ENCODE data around the gene MS4A14. TPM values are rescaled to one million over a fixed set of nuclear protein-coding genes. Genes with fewer than 3 reads are reported as not detected.

The MS4A14 gene
- total RNA-seq, 2 donors from 2014 or later: 0.60 TPM; not detected in 1

DNA sequence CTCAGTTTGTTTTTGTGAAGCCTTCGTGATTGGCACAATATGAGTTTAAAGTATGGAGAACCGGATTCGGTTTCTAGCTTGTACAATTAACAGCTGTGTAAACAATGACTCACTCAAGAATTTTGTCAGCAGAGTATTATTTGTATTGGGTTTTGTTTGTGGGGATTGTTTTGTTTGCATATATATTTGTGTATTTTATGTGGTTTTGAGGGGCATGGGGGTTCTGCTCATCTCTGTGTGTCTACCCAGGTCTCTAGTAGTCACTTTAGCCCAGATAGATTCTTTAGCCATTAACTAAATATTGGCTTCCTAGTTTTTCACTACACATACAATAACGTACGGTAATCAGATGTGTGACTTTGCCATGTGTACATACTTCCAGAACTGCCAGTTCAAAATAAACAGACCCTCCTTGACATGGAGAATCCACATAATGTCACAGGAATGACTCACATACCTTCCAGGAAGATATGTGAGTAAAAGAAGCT is 25.4 kb upstream of the MS4A14 start:
- no peak for ATAC-seq
- no peak overlapping the region for H3K27ac Mint-ChIP-seq

DNA sequence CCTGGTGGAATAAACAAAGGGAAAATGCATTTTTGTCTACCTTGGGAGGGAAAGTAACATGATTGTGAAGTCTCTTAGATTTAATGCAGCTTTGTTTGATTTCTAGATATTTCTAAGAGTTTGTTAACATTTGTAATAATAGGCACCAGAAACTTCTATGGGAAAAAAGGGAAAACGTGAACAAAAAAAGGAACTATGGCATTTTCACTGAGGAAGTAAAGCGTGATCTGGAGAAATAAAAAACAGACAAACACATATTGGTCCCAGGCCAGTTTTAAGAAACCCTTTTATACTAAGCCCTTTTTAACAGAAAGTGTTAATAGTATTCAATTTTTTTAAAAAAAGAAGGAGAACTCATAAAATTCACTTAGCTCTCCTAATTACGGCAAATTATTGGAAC is 24.9 kb upstream of the MS4A14 start:
- Mint-ChIP-seq H3K4me1 (no peaks in the 10 kb centered on the region), H3K36me3 (ENCODE audit: low read depth) (no peaks in the 10 kb centered on the region), H3K4me3 (no peak overlapping the region), H3K27me3 (peaks cover 68% of the 10 kb centered on the region), H3K27ac (no peak overlapping the region)
- ATAC-seq: no peak
- no peak for DNase-seq
- no peaks in the 10 kb centered on the region for H3K9me3 ChIP-seq (ENCODE audit: control insufficient read depth, low read length, poor library complexity, severe bottlenecking)

More for the DNA sequence above, 25.4 kb upstream of the MS4A14 start:
- peaks cover 69% of the 10 kb centered on the region for H3K27me3 Mint-ChIP-seq
- H3K9me3 ChIP-seq (ENCODE audit: control insufficient read depth, low read length, poor library complexity, severe bottlenecking): no peaks in the 10 kb centered on the region
- H3K4me3 Mint-ChIP-seq: no peak overlapping the region
- H3K36me3 Mint-ChIP-seq (ENCODE audit: low read depth): no peaks in the 10 kb centered on the region
- no peak for DNase-seq
- no peaks in the 10 kb centered on the region for H3K4me1 Mint-ChIP-seq

DNA sequence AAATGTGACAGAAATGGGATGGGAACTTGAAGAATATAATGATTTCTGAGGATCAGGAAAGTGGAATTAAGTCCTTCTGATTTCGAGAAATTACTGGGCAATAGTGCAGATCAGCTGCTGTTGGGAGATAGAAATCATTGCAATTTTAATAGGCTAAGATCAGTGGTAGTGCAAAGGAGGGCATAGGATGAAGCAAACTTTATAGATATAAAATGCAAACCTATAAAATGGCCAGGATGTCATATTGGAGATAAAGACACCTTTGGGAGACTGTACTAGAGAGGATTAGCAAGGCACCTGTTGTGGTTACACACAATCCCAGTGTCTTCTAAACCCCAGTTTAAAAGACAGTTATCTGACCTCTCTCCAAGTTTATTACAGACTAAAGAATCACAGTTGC is 24.4 kb upstream of the MS4A14 start:
- no peak for DNase-seq
- no peaks in the 10 kb centered on the region for H3K9me3 ChIP-seq (ENCODE audit: control insufficient read depth, low read length, poor library complexity, severe bottlenecking)
- H3K4me3 Mint-ChIP-seq: no peak overlapping the region
- H3K4me1 Mint-ChIP-seq: no peaks in the 10 kb centered on the region
- peaks cover 73% of the 10 kb centered on the region for H3K27me3 Mint-ChIP-seq
- H3K36me3 Mint-ChIP-seq (ENCODE audit: low read depth): no peaks in the 10 kb centered on the region
- ATAC-seq: no peak
- H3K27ac Mint-ChIP-seq: no peak overlapping the region

DNA sequence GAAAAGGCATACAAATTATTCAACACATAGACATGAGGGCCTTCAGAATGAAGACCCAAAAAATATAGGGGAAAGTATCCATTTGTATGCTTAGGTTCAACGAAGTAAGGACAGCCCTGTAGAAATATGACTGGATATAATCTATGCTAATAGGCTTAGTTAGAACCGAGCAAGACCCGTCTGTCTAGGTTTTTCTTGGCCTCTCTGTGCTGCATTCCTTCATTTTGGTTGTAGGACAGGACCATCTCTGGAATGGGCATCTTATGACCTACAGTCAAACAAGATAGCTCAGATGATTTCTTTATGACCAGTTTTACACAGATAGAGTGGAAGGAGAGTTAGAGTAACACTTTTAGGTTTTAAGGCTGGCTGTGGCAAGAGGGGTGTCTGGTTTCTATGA is 23.5 kb upstream of the MS4A14 start:
- H3K36me3 Mint-ChIP-seq (ENCODE audit: low read depth): no peaks in the 10 kb centered on the region
- ATAC-seq: no peak
- DNase-seq: no peak
- no peak overlapping the region for H3K27ac Mint-ChIP-seq
- H3K27me3 Mint-ChIP-seq: peaks cover 70% of the 10 kb centered on the region
- H3K9me3 ChIP-seq (ENCODE audit: control insufficient read depth, low read length, poor library complexity, severe bottlenecking): no peaks in the 10 kb centered on the region
- H3K4me3 Mint-ChIP-seq: no peak overlapping the region
- no peaks in the 10 kb centered on the region for H3K4me1 Mint-ChIP-seq

DNA sequence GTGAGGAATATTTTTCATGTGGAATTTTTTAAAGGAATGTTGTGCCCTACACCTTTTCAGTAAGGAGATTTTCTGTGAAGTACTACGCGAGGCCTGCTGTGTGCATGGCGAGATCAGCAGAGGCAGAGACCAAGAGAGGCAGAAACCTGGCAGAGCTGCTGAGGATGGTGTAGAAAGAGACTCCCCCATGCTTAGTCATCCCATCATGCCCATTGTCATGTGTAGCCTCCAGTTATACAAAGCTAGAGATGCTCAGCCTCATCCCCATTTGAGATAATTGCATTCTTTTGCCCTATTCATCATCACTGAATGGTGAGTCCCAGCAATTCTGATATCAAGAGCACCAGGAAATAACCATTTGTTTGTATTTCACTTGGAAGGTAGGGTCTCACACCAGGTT is 20.9 kb upstream of the MS4A14 start:
- no peaks in the 10 kb centered on the region for H3K9me3 ChIP-seq (ENCODE audit: control insufficient read depth, low read length, poor library complexity, severe bottlenecking)
- no peak for DNase-seq
- H3K4me1 Mint-ChIP-seq: no peaks in the 10 kb centered on the region
- no peak overlapping the region for H3K27ac Mint-ChIP-seq
- H3K4me3 Mint-ChIP-seq: no peak overlapping the region
- peaks cover 71% of the 10 kb centered on the region for H3K27me3 Mint-ChIP-seq
- no peaks in the 10 kb centered on the region for H3K36me3 Mint-ChIP-seq (ENCODE audit: low read depth)
- ATAC-seq: no peak

DNA sequence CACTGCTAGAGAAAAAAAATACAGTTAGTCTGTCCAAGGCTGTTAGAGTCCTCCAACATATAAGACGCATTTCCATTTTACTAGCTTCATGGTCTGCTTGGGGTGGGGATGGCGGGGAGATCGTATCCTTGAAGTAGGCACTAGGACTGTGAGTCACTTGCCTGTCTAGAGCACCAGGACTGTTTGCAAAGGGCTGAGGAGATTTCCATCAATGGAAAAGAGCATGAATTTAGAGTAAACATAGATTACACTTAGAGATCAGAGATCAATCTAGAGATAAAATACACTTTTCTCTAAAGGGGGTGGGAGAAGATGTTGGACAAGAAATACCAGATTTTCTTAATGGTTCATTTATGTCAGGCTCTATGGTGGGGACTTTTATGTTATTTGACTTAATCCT is 19.7 kb upstream of the MS4A14 start:
- no peak overlapping the region for H3K27ac Mint-ChIP-seq
- no peaks in the 10 kb centered on the region for H3K9me3 ChIP-seq (ENCODE audit: control insufficient read depth, low read length, poor library complexity, severe bottlenecking)
- no peaks in the 10 kb centered on the region for H3K36me3 Mint-ChIP-seq (ENCODE audit: low read depth)
- no peaks in the 10 kb centered on the region for H3K4me1 Mint-ChIP-seq
- DNase-seq: no peak
- no peak for ATAC-seq
- no peak overlapping the region for H3K4me3 Mint-ChIP-seq
- H3K27me3 Mint-ChIP-seq: peaks cover 71% of the 10 kb centered on the region

DNA sequence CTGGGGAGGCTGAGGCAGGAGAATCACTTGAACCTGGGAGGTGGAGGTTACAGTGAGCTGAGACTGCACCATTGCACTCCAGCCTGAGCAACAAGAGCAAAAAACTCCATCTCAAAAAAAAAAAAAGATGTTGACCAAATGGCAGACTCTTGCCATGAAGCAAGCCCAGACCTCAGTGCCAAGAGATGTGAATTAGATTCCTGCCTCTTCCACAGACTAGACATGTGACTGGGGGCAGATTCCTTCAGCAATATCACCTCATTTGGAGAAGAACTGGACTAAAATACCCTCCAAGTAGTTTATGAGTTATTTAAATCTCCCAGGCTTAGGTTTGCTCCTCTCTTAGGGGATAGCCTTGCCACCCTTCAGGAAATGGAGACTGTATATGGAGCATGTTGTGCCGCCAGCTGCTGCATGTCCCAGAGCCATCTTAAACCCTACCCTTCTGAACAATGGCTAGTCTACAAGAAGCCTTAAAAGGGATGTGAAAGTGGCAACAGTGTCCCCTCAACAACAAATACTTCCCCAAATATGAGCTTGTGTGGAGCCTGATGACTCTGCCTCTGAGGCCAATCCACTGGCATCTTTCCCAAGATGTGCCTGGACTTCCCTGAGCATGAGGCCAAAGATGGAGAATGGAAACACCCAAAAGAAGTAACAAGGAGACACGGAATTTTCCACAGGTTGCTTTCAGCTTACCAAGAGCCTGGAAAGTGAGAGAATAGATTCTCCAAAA is 18.7 kb upstream of the MS4A14 start:
- H3K36me3 Mint-ChIP-seq (ENCODE audit: low read depth): no peaks in the 10 kb centered on the region
- H3K4me3 Mint-ChIP-seq: no peak overlapping the region
- no peak overlapping the region for H3K27ac Mint-ChIP-seq
- no peaks in the 10 kb centered on the region for H3K4me1 Mint-ChIP-seq
- H3K27me3 Mint-ChIP-seq: peaks cover 73% of the 10 kb centered on the region
- DNase-seq (no peak), ATAC-seq (peak; percentile 69)
- H3K9me3 ChIP-seq (ENCODE audit: control insufficient read depth, low read length, poor library complexity, severe bottlenecking): no peaks in the 10 kb centered on the region

DNA sequence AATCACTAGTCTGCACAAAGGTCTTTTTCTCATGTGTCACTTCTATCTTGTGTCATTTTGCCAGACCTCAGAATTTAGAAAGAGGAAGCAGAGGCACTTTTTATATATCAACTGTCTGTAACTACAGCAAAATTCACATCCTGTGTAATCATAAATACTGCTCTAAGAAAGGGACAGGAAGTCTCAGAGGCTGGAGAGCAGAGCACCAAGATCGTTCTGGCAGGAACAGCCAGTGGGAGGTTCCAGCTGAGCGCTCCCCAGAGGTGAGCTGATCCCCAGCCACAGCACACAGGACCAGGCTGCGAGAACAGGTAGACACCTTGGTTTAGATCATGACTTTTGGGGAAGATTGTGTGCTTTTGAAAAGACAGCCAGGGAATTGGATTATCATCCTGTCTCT is 17.9 kb upstream of the MS4A14 start, which contains the start of gene MS4A7:
MS4A7 (plus strand) TSS at position 179 of the 400 bp plus-strand sequence. CDS start 4,610 bp downstream, outside the sequence.
- H3K4me3 Mint-ChIP-seq: peak within 1 kb of the TSS; percentile 46
- no peaks in the 10 kb centered on the region for H3K9me3 ChIP-seq (ENCODE audit: control insufficient read depth, low read length, poor library complexity, severe bottlenecking)
- ATAC-seq (peak; percentile 74), DNase-seq (no peak)
- H3K27ac Mint-ChIP-seq: no peak within 1 kb of the TSS
- no peaks in the 10 kb centered on the region for H3K36me3 Mint-ChIP-seq (ENCODE audit: low read depth)
- peaks cover 66% of the 10 kb centered on the region for H3K27me3 Mint-ChIP-seq
- no peaks in the 10 kb centered on the region for H3K4me1 Mint-ChIP-seq

DNA sequence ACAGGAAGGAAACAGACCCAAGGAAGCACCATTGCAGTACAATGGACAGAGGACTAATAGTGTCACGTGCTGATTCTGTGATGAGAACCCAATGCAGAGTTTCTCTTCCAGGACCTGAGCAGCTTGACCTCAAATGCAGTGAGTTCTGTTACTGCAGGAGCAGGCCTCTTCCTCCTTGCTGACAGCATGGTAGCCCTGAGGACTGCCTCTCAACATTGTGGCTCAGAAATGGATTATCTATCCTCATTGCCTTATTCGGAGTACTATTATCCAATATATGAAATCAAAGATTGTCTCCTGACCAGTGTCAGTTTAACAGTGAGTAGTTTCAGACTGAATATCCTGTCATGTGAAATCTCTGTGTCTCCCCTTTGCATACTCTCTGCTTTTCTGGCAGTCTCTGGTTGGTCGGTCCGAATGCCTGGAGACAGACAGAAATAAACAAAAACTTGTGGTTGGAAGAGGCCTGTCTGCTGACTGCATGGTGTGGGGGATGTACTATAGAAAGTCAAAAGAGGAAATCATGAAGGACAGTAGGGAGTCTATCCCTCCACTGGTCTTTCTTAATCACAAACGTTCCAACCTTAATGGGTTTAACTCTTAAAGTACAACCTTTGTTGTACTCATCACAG is 6.9 kb upstream of the MS4A14 start:
- peak; percentile 72 for ATAC-seq

DNA sequence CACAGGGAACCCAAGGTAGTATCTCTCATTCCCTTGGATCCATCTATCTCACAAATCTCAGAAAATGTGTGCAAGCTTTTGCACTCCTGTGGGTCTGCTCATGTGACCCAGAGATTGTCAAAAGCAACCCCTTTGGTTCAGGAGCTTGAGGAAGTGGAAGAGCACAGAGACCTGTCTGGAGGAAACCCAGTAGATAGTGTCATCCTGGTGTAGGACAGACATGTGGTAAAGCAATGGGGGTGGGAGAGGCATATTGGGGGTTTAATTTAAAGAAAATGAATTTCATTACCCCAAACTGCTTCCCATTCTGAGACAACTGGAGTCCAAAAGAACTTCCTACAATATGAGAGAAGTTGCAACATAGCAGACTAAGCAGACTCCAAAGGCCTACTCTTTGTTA is 5.8 kb upstream of the MS4A14 start:
- no peaks in the 10 kb centered on the region for H3K9me3 ChIP-seq (ENCODE audit: control insufficient read depth, low read length, poor library complexity, severe bottlenecking)
- DNase-seq (no peak), ATAC-seq (no peak)
- no peaks in the 10 kb centered on the region for H3K36me3 Mint-ChIP-seq (ENCODE audit: low read depth)
- peaks cover 10% of the 10 kb centered on the region for H3K27me3 Mint-ChIP-seq
- no peak overlapping the region for H3K27ac Mint-ChIP-seq
- H3K4me3 Mint-ChIP-seq: no peak overlapping the region
- peaks cover 3% of the 10 kb centered on the region for H3K4me1 Mint-ChIP-seq

More for the DNA sequence above, 6.9 kb upstream of the MS4A14 start:
- Mint-ChIP-seq H3K4me1 (peaks cover 3% of the 10 kb centered on the region), H3K27me3 (peaks cover 18% of the 10 kb centered on the region), H3K4me3 (no peak overlapping the region), H3K36me3 (ENCODE audit: low read depth) (no peaks in the 10 kb centered on the region), H3K27ac (no peak overlapping the region)
- no peak for DNase-seq
- H3K9me3 ChIP-seq (ENCODE audit: control insufficient read depth, low read length, poor library complexity, severe bottlenecking): no peaks in the 10 kb centered on the region

DNA sequence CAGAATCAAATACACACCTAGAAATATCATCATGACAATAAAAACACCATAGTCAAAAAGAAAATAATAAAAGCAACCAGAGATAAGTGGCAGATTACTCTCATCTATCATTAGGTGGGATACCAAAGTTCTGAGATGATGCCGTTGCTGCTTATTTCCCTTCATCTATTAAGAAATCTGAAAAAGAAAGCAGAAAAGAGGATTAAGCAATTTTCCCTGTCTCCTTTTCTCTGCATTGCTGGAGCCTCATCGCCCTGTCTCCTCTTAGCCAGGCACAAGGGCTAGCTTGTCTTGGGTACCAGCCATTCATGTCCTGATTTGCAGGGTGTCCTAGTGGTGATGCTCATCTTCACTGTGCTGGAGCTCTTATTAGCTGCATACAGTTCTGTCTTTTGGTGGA is 3.9 kb upstream of the MS4A14 start:
- H3K27ac Mint-ChIP-seq: no peak overlapping the region
- no peak for DNase-seq
- H3K27me3 Mint-ChIP-seq: peaks cover 15% of the 10 kb centered on the region
- H3K4me1 Mint-ChIP-seq: peaks cover 3% of the 10 kb centered on the region
- H3K36me3 Mint-ChIP-seq (ENCODE audit: low read depth): no peaks in the 10 kb centered on the region
- H3K4me3 Mint-ChIP-seq: no peak overlapping the region
- ATAC-seq: no peak
- H3K9me3 ChIP-seq (ENCODE audit: control insufficient read depth, low read length, poor library complexity, severe bottlenecking): no peaks in the 10 kb centered on the region

DNA sequence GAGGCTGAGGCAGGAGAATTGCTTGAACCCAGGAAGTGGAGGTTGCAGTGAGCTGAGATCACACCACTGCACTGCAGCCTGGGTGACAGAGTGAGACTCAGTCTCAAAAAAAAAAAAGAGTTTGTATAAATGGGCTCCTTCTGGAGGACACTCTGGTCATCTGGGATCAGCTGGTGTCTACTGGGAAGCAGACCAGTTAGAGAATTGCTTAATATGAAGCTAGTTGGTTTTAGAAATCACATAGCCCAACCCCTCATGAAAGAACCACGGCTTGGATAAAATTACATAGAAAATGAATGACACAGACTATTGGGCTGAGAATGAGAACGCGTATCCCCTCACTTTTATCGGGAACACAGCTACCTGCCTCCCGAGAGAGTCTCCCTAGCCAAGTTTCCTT is 3.2 kb upstream of the MS4A14 start:
- Mint-ChIP-seq H3K4me3 (no peak overlapping the region), H3K4me1 (peaks cover 3% of the 10 kb centered on the region), H3K27ac (no peak overlapping the region), H3K27me3 (peaks cover 15% of the 10 kb centered on the region), H3K36me3 (ENCODE audit: low read depth) (no peaks in the 10 kb centered on the region)
- H3K9me3 ChIP-seq (ENCODE audit: control insufficient read depth, low read length, poor library complexity, severe bottlenecking): no peaks in the 10 kb centered on the region
- ATAC-seq (no peak), DNase-seq (no peak)

DNA sequence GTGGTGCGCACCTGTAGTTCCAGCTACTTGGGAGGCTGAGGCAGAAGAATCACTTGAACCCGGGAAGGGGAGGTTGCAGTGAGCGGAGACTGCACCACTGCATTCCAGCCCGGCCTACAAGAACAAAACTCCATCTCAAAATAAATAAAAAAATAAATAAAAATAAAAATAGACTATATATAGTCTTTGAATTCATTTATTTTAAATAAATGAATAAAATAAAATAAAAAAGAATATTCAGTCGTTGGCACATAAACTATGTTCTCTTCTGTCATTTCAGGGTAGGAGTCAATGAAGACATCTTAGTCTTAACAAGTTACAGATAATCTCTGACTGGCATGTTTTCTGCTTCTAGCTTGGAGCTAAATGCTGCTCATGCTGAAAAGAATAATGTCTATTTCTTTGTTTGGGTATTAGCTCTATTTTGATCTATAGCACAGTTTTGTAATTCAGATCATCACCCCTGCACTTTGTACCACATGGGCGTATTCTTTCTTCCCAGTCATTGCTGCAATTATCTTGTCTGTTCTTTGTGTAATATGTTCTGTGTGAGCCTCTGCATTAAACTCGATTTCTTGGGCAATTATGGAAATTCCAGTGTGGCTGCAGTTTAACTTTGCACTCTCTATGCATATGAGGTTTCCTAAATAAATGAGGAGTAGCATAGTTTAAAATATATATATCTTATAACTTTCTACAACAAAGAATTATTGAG is 1.4 kb upstream of the MS4A14 start:
- Mint-ChIP-seq H3K36me3 (ENCODE audit: low read depth) (no peaks in the 10 kb centered on the region), H3K27ac (no peak overlapping the region), H3K4me1 (no peaks in the 10 kb centered on the region), H3K4me3 (no peak overlapping the region), H3K27me3 (peaks cover 25% of the 10 kb centered on the region)
- DNase-seq (no peak), ATAC-seq (no peak)
- H3K9me3 ChIP-seq (ENCODE audit: control insufficient read depth, low read length, poor library complexity, severe bottlenecking): no peaks in the 10 kb centered on the region

Data from T-helper 17 cell (primary cell).